GM19463 (cell line): ENCODE data around the gene TULP3.

ENCODE experiments used
- ATAC-seq: cut with Tn5 transposase; IDR thresholded peaks from one replicate; pipeline ENCODE4 v1.9.1; 2021; ENCODE audit warnings: mild to moderate bottlenecking, moderate library complexity; ENCODE audit not compliant: unreplicated experiment

TULP3 gene

GRCh38 chr12:2925322-2925995, 34.8 kb downstream of the TULP3 start:
- ATAC-seq: no peak

DNA sequence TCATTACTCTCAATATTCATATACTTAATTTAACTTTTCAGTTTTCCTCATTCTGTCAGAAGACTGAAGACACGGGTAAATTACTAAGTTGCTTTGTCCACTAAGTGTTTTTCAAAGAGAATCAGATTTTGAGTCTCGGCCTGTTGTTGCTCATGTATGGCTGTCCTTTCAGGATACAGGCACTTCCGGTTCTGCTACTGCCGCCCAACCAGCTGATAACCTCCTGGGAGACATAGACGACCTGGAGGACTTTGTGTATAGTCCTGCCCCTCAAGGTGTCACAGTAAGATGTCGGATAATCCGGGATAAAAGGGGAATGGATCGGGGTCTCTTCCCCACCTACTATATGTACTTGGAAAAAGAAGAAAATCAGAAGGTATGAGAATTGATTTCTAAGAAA, 40.2 kb downstream of the TULP3 start:
- ATAC-seq: no peak

DNA sequence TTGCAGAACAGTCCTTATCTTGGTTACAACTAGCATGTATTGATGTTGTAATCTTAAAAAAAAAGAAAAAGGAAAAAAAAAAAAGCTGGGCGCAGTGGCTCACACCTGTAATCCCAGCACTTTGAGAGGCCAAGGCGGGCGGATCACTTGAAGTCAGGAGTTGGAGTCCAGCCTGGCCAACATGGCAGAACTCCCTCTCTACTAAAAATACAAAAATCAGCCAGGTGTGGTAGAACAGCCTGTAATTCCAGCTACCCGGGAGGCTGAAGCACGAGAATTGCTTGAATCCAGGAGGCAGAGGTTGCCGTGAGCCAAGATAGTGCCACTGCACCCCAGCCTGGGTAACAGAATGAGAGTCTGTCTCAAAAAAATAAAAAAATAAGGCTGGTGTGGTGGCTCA, 42.9 kb downstream of the TULP3 start:
- no peak for ATAC-seq

GRCh38 chr12:2934371-2934770, 43.7 kb downstream of the TULP3 start:
- no peak for ATAC-seq

DNA sequence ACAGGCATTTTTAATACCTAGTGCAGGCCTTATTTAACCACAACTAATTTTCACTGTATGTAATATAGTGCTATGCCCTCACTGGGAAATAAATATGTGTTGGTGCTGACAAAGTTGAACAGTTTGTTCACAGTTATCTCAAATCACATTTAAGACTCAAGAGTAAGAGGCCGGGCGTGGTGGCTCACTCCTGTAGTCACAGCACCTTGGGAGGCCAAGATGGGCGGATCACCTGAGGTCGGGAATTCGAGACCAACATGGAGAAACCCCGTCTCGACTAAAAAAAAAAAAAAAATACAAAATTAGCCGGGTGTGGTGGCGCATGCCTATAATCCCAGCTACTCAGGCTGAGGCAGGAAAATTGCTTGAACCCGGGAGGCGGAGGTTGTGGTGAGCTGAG, 45.6 kb downstream of the TULP3 start:
- no peak for ATAC-seq

GRCh38 chr12:2937500-2937899, 46.8 kb downstream of the TULP3 start:
- no peak for ATAC-seq

DNA sequence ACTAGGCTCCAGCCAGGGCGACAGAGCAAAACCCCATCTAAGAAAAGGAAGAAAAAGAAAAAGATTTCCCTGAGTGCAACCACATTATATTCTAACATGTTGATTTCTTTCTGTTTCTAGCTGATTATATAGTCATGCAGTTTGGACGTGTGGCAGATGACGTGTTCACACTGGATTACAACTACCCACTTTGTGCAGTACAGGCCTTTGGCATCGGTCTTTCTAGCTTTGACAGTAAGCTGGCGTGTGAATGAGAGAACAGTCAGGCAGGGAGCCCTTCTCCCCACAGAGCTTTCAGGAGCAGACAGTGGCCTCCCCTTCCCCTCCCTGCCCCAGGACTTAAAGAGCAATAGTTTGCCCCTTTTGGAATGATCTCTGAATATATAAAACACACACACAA, 48.5 kb downstream of the TULP3 start:
- ATAC-seq: no peak

DNA sequence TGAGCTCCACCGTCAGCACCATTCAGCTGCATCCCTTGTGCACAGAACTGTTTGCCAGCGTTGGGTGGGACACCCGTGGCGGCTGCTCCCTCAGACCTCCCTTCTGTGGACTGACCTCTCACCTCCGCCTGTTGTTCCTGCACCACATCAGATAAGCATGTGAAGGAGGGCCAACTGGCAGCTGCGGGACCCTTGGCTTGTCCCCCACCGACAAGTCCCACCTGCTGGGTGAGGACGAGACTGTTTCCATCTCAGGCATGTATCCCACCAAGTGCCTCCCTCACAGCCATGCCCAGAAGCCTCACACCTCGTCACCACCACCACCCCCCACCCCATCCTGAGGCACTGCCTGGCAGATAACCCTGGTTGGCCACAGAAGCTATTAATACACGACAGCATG, 49.9 kb downstream of the TULP3 start:
- no peak for ATAC-seq

DNA sequence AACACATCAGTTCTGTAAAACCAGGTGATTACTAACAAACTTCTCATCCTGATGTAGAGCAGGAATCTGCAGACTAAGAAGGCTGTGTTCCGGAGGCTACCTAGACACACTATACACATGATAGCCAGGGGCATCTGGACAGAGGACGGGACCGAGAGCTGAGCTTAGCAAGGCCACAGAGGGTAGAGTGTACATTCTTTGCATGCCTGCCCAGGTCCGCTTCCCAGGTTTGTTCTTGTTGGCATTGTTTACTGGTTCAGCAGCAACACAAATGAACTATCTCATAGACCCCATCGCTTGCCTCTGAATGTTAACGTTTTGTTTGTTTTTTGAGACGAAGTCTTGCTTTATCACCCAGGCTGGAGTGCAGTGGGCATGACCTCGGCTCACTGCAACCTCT, 50.8 kb downstream of the TULP3 start:
- no peak for ATAC-seq

DNA sequence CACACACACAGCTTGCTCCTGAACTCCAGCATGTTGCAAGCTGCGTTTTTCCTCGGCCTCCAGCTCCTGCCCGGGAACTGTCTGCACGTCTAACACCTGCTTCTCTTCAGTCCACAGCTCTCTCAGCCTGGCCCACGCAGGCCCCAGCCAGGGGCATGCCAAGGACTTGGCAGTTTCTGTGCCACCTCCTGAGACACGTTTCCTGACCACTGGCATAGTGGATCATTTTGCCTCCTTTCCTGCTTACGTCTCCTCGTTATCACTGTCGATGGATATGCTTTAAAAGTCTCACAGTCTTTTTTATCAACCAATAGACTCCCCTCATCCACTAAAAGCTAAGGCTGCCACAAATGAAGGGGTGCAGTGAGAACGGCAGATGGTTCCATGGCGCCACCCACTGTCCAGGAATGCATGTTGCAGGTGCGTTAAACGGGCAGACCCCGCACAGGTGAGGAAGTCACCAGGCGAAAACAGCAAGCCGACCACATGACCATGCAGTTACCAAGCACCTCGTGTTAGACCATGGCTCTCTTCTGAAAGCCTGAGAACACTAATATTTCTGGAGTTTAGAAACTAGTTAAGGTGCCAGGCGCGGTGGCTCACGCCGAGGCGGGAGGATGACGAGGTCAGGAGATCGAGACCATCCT, 53.8 kb downstream of the TULP3 start:
- no peak for ATAC-seq

DNA sequence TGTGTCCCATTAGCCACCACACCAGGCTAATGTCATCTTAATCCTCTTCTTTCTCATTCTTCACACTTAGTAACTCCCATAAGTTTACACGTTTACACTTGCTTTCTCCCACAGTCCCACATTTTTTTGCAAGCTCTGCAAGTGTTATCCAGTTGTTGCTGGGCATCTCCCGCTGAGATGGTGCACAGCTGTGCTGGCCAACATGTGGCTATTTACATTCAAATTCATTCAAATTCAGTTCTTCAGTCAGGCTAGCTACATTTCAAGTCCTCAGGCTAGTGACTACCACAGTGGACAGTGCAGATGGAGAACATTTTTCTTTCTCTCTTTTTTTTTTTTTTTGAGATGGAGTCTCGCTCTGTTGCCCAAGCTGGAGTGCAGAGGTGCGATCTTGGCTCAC, 58.7 kb downstream of the TULP3 start:
- ATAC-seq: no peak

GRCh38 chr12:2955888-2956287, 65.2 kb downstream of the TULP3 start:
- ATAC-seq: no peak

- no peak for ATAC-seq
These were observed 67.2 kb downstream of the TULP3 start for GRCh38 chr12:2957816-2958431.

DNA sequence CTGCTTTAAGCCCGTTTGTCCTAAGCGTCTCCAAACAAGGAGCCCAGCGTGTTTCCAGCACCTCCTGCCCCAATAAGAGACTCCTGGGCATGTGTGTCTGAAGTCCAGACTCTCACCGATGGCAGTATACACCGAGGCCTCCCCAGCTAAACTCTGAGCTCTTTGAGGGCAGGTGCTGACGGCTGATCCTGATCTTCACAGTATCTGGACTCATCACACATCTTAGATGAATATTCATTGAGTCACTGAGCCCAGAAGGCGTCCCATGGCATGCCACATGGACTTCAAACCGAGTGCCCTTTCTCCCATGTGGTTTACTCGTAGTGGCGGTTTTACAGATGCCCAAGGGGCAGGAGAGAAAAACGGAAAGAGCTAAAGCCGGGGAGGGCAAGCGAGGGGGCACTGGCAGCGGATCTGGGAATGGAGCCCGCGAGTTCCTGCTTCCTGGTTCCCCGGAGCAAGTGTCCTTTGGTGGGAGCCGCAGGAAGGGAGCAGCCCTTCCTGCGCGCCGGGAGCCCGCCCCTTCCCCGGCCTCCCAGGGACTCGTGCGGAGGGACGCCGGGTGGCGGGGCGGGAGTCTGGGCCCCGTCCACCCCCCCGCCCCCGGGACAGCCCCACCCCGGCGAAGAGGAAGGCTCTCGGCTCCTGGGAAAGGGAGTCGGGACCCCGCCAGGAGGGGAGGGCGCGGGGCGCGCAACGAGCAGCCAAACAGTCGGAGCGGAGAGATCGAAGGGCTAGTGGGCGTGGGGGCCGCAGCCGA, 67.9 kb downstream of the TULP3 start:
- no peak for ATAC-seq

DNA sequence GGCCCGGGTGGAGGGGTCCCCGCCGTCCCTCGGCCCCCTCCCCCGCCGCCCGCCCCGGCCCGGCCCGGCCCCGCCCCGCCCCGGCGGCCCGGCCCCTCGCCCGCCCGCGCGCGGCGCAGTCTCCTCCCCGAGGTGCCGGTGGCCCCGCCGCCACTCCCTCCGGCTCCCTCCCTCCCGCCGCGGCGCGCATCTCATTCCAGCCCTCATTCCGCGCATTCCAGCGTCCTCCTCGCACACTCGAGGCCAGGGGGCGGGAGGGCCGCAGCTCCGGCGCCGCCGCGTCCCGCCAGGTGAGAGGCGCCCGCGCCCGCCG, 68.5 kb downstream of the TULP3 start, which contains the start of gene TEAD4:
TSS of gene TEAD4 (plus strand) at position 206 of the 313 bp plus-strand sequence.
- no peak for ATAC-seq

DNA sequence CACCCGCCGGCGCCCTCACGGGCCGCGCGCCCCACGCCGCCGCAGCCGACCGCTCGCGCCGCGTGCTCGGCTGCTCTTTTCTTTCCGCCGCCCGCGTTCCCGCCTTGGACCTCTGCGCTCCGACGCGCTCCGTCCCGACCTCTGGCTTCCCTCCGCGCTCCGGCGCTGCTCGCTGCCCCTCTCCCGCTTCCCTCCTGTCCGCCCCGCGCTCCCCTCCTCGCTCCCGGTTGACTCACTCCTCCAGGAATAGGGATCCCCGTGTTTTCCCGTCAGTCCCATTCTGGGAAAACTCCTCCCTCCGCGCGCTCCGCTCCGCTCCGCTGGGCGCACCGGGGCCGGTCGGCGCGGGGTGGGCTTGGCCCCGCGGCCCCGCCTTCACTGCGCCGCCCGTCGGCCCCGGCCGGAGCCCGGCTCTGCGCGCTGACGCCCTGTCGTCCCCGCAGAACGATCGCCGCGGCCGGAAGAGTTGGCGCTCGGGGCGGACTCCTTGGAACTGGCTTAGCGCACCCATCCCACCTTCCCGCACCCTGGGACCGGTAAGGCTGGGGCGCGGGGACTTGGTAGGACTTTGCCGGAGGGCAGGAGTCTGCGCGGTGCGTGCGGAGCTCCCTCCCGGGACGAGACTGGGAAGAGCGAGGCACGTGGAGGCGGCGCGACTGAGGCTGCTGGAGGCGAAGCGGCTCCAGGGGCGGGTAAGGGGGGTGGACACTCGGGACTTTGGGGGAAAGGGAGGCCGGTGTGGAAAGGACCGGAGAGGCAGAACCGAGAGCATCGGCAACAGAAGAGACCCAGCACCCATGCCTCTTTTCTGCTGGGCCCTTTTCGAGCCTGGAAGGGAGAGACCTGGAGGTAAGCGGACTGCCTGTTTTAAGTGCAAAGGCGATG, 69.1 kb downstream of the TULP3 start:
- no peak for ATAC-seq

DNA sequence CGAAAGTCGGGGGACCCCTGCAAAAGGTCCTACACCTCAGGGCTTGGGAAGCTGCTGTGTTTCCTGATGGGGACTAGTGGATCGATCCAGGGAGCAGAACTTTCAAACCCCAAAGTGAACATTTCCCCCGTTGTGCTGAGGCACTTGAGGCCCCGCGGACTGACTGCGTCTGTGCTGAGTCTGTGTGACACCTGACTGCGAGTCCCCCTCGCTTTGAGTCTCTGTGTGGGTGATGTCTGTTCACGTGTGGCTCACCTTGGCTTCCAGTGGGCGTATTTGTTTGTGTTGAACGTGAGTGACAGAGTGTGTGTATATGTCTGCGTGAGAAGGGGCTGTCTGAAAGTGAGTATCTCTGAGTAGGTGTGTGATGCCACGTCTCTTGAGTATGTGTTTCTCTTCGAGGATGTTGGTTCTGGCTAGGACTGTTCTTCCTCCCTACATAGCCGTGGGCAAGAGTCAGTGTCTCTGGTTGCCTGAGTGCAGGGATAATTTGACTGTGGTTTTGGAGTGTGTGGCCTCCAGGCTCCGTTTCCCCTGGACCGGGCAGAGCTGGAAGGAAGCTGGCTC, 69.8 kb downstream of the TULP3 start:
- no peak for ATAC-seq

DNA sequence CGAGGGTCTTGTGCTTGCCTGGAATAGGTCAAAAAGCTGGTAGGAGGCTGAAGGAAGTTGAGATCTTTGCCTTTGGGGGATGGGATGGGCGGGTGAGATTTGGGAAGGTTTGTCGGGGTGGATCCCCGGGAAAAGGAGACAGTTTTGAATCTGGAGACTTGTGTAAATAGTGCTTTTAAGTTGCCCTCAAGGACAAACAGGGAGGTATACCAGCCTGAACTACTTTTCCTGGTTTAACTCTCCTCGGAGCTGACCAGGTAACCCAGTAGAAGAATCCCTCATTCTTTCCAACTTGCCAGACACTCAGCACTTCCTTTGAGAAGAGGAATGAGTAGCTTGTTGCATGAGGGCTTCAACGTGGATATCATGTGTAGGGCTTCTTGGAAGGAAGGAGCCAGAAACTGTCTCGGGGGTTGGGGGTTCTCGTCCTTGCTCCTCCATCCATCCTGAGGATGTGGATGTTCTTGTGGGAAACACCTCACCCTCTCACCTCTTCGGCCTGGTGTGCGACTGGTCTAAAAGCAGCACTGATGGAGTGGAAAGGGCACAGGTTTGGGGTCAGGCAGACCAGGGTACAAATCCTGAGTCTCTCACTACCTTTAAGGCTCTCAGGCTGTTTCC, 70.4 kb downstream of the TULP3 start:
- ATAC-seq: no peak

GRCh38 chr12:2961705-2962104, 71.0 kb downstream of the TULP3 start:
- ATAC-seq: no peak

GRCh38 chr12:2963154-2963759, 72.6 kb downstream of the TULP3 start:
- no peak for ATAC-seq
